Ovary (tissue), 9 donors: Measurements from ENCODE around the gene NRSN2. TPM values are rescaled to one million over a fixed set of nuclear protein-coding genes. Genes with fewer than 3 reads are reported as not detected.

ENCODE experiments used
- DNase-seq, 5 donors: peaks; one replicate each; pipeline ENCODE4 v3.0.0-alpha.2; 2019 to 2020
- H3K27ac ChIP-seq, 2 donors: fragments of 200-600 bp; one replicate each; pipeline versions ENCODE4 v1.5.1 to v1.8.0; 2019 to 2022
- H3K27me3 ChIP-seq: fragments of 200-600 bp; one replicate; pipeline ENCODE4 v1.8.0; 2022
- H3K36me3 ChIP-seq: fragments of 200-600 bp; sonication (generic); one replicate; pipeline ENCODE4 v1.5.1; 2019
- H3K4me1 ChIP-seq: one replicate; pipeline ENCODE4 v1.8.1; 2013; ENCODE audit warnings: mild to moderate bottlenecking, moderate library complexity; ENCODE audit not compliant: insufficient read depth
- H3K4me3 ChIP-seq: fragments of 200-600 bp; sonication (generic); one replicate; pipeline ENCODE4 v1.5.1; 2017
- H3K9me3 ChIP-seq, 2 donors: fragments of 200-600 bp in 1 of 2; sonication (generic) in 1 of 2; one replicate each; pipeline versions ENCODE4 v1.5.1 to v1.8.1; 2013 to 2019; ENCODE audit warnings: mild to moderate bottlenecking in 1 of 2, moderate library complexity in 1 of 2
- EP300 ChIP-seq: sonication (generic); formaldehyde crosslinking; IDR thresholded peaks from one replicate; pipeline ENCODE4 v1.6.1; 2017; ENCODE audit warnings: antibody characterized with exemption
- POLR2A ChIP-seq: fragments of 450-650 bp; IDR thresholded peaks from one replicate; pipeline ENCODE4 v1.6.1; 2017; ENCODE audit warnings: antibody characterized with exemption, mild to moderate bottlenecking, moderate library complexity
- WGBS, 3 donors: extraction: QIAGEN DNeasy Blood & Tissue Kit in 1 of 3; methylation state at CpG; one replicate each; pipeline versions ENCODE4 v1.1.5 to v1.1.7; 2013 to 2017; 5-methylcytosine and 5-hydroxymethylcytosine counted together
- intact Hi-C, 4 donors: fragments of 100-400 bp; cut with DNase I; formaldehyde crosslinking; loops; one replicate each; pipeline versions ENCODE4 v1.11.0 to v1.15.1; 2022 to 2023
- polyA plus RNA-seq, 2 donors: library from polyadenylated mRNA; stranded (reverse); fragments of 200-250 nt in 1 of 2; fragments of 350-450 nt in 1 of 2; fragmentation: Illumina TruSeq in 1 of 2; extraction: RNeasy Lipid Tissue Mini Kit (QIAGEN cat#74804) in 1 of 2; gene quantifications; one replicate each; pipeline ENCODE4 v1.2.3, GENCODE V29; 2013 to 2014
- total RNA-seq, 7 donors: library from RNA; depleted of rRNA in 2 of 7; stranded (reverse); fragments of >200 nt in 2 of 7; fragmentation: NEBNext Ultra II Directional in 3 of 7; extraction: Animal tissue kit (Norgen Biotek cat#: 25700) in 3 of 7; gene quantifications; one replicate each; pipeline versions ENCODE4 v1.1.0 to v1.2.4, GENCODE V29; 2016 to 2023
- TF ChIP-seq, protein P1 (sequence below), 3 donors: fragments of 450-650 bp in 2 of 3; fragments of 200-600 bp in 1 of 3; IDR thresholded peaks; one replicate each; pipeline versions ENCODE4 v1.5.1 to v1.8.0; 2016 to 2022; ENCODE audit warnings: antibody characterized with exemption in 3 of 3, mild to moderate bottlenecking in 1 of 3
- donor health status: DM: no; HTN: no; CAD: no; lungs with moderate emphysema.
- donor health status: DM: no; HTN: no; CAD: no.
- donor health status: Bipolar disorder and iron deficiency.
- donor health status: DM: yes; HTN: yes; CAD: no.
- donor health status: DM: no; HTN: no; CAD: no.
- donor health status: DM: yes; HTN: yes; CAD: no.

The NRSN2 gene
- total and polyA plus RNA-seq, 9 donors: 20.5 to 77.9 (median 43.2) TPM

DNA sequence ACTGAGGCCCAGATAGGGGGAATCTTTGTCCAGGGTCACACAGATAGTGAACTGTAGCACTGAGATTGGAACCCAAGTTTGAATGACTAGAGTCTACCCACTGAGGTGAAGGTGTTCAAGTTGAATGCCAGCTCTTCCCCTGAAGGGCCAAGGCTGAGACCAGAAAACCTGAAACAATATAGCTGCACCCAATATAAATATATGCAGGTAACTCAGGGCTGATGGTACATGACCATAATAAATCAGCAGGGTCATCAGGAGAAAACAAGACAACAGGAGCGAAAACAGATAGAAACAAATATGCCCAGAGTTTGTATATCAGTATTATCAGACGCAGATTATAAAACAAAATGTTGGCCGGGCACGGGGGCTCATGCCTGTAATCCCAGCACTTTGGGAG lies 57.2 kb downstream of the NRSN2 start:
- Histone ChIP-seq H3K27me3 (no peaks in the 10 kb centered on the region), H3K4me3 (no peak overlapping the region), H3K4me1 (peaks cover 2% of the 10 kb centered on the region), H3K36me3 (no peaks in the 10 kb centered on the region), H3K27ac (no peak overlapping the region), H3K9me3 (no peaks in the 10 kb centered on the region)
- TF ChIP-seq, protein P1, sequence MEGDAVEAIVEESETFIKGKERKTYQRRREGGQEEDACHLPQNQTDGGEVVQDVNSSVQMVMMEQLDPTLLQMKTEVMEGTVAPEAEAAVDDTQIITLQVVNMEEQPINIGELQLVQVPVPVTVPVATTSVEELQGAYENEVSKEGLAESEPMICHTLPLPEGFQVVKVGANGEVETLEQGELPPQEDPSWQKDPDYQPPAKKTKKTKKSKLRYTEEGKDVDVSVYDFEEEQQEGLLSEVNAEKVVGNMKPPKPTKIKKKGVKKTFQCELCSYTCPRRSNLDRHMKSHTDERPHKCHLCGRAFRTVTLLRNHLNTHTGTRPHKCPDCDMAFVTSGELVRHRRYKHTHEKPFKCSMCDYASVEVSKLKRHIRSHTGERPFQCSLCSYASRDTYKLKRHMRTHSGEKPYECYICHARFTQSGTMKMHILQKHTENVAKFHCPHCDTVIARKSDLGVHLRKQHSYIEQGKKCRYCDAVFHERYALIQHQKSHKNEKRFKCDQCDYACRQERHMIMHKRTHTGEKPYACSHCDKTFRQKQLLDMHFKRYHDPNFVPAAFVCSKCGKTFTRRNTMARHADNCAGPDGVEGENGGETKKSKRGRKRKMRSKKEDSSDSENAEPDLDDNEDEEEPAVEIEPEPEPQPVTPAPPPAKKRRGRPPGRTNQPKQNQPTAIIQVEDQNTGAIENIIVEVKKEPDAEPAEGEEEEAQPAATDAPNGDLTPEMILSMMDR (IDR thresholded peaks at IDR 0.05): no peak
- TF ChIP-seq EP300 (no peak), POLR2A (no peak)
- DNase-seq: no peak
- WGBS, 3 donors: 89 to 96% (median 95%) methylated on average over 4 of the region's 4 CpGs
- intact Hi-C loops: loop anchor here in 1 of 4 donors (10.0 kb wide), 1 partner anchor 61 kb away; the partner anchor contains the start of gene TBC1D20

Other genes with a start within 250 kb of the NRSN2 start
- not detected for gene DEFB126, start 204.5 kb upstream of the NRSN2 start, total RNA-seq
- gene DEFB126, start 204.5 kb upstream of the NRSN2 start, polyA plus RNA-seq: not detected
- not detected for gene DEFB127, start 189.7 kb upstream of the NRSN2 start, total RNA-seq
- gene DEFB127, start 189.7 kb upstream of the NRSN2 start, polyA plus RNA-seq: not detected
- gene DEFB128, start 157.4 kb upstream of the NRSN2 start, total RNA-seq: not detected
- not detected for gene DEFB128, start 157.4 kb upstream of the NRSN2 start, polyA plus RNA-seq
- gene DEFB129, start 119.9 kb upstream of the NRSN2 start, total RNA-seq: not detected
- gene DEFB129, start 119.9 kb upstream of the NRSN2 start, polyA plus RNA-seq: not detected
- gene DEFB132, start 89.4 kb upstream of the NRSN2 start, total RNA-seq: not detected
- not detected for gene DEFB132, start 89.4 kb upstream of the NRSN2 start, polyA plus RNA-seq
- 10 to 100 TPM in 6 of 7 donors, 1 to 10 TPM in 1; 6.6 to 17.5 (median 11.7) TPM for gene C20orf96, start 56.4 kb upstream of the NRSN2 start, total RNA-seq
- 10 to 100 TPM; 11.7 to 14.7 TPM for gene C20orf96, start 56.4 kb upstream of the NRSN2 start, polyA plus RNA-seq
- gene ZCCHC3, start 49.5 kb upstream of the NRSN2 start, total RNA-seq: 10 to 100 TPM; 13.6 to 28.1 (median 23.1) TPM
- gene ZCCHC3, start 49.5 kb upstream of the NRSN2 start, polyA plus RNA-seq: 10 to 100 TPM; 16.8 to 23.2 TPM
- gene SOX12, start 21.6 kb upstream of the NRSN2 start, total RNA-seq: 10 to 100 TPM in 5 of 7 donors, 1 to 10 TPM in 2; 4.8 to 34.1 (median 25.7) TPM
- 1 to 10 TPM; 4.1 to 8.7 TPM for gene SOX12, start 21.6 kb upstream of the NRSN2 start, polyA plus RNA-seq
- gene TRIB3, start 33.6 kb downstream of the NRSN2 start, total RNA-seq: 10 to 100 TPM in 1 of 7 donors, 1 to 10 TPM in 6; 1.5 to 55.1 (median 4.9) TPM
- 1 to 10 TPM; 2.3 to 2.7 TPM for gene TRIB3, start 33.6 kb downstream of the NRSN2 start, polyA plus RNA-seq
- gene RBCK1, start 61.2 kb downstream of the NRSN2 start, total RNA-seq: 10 to 100 TPM; 56.5 to 86.9 (median 76.6) TPM
- 10 to 100 TPM; 53.5 to 85.2 TPM for gene RBCK1, start 61.2 kb downstream of the NRSN2 start, polyA plus RNA-seq
- gene TBC1D20, start 115.4 kb downstream of the NRSN2 start, total RNA-seq: 10 to 100 TPM; 24.9 to 40.1 (median 34.8) TPM
- gene TBC1D20, start 115.4 kb downstream of the NRSN2 start, polyA plus RNA-seq: 10 to 100 TPM; 19.1 to 37.7 TPM
- gene CSNK2A1, start 196.7 kb downstream of the NRSN2 start, total RNA-seq: 100 to 1,000 TPM in 1 of 7 donors, 10 to 100 TPM in 6; 40.9 to 117 (median 95.7) TPM
- 100 to 1,000 TPM in 1 of 2 donors, 10 to 100 TPM in 1; 35.8 to 145 TPM for gene CSNK2A1, start 196.7 kb downstream of the NRSN2 start, polyA plus RNA-seq